IMR-90 (cell line): ENCODE data around the gene NPAS3. TPM values are rescaled to one million over a fixed set of nuclear protein-coding genes. Genes with fewer than 3 reads are reported as not detected.

Experiments used
- ATAC-seq: fragments of 200-7000 bp; cut with Tn5 transposase; 2 replicates; pipeline ENCODE4 v1.9.1; 2020; ENCODE audit warnings: low read depth, mild to moderate bottlenecking, moderate library complexity
- BruUV-seq: library from RNA; stranded (reverse); fragments of 400-500 nt; replicated peaks from 2 replicates; lab custom pipeline; 2021; lab: Mats Ljungman, UMichigan
- CTCF ChIA-PET: fragments of 300-600 bp; formaldehyde crosslinking; extraction: SDS; loops from one replicate; lab custom pipeline; 2021; ENCODE audit warnings: antibody characterized with exemption; lab: Yijun Ruan, JAX
- POLR2A ChIA-PET: fragments of 300-600 bp; sonication (Branson Sonifier 250); formaldehyde crosslinking; loops from one replicate; lab custom pipeline; 2022; ENCODE audit warnings: antibody characterized with exemption; ENCODE audit not compliant: unreplicated experiment; lab: Charles Lee
- DNase-seq: peaks from one replicate; pipeline ENCODE4 v3.0.0; 2013
- H2AFZ ChIP-seq: replicated peaks from 2 replicates; pipeline ENCODE3; 2013; ENCODE audit warnings: low read length, mild to moderate bottlenecking; ENCODE audit not compliant: poor library complexity
- H2AK5ac ChIP-seq: 2 replicates; pipeline ENCODE4 v1.6.1; 2013; ENCODE audit warnings: low read depth, low read length, inconsistent platforms
- H2AK9ac ChIP-seq: replicated peaks from 2 replicates; pipeline ENCODE3; 2013; ENCODE audit warnings: mild to moderate bottlenecking, low read depth, low read length, moderate library complexity; ENCODE audit not compliant: poor library complexity
- H2BK120ac ChIP-seq: 2 replicates; pipeline ENCODE4 v1.6.1; 2013; ENCODE audit warnings: low read depth, low read length, inconsistent platforms
- H2BK15ac ChIP-seq: 3 replicates; pipeline ENCODE4 v1.6.1; 2013; ENCODE audit warnings: low read depth, low read length, inconsistent platforms
- H2BK20ac ChIP-seq: 2 replicates; pipeline ENCODE4 v1.6.1; 2013; ENCODE audit warnings: low read depth, mild to moderate bottlenecking, inconsistent platforms, low read length, moderate library complexity
- H2BK5ac ChIP-seq: 2 replicates; pipeline ENCODE4 v1.6.1; 2013; ENCODE audit warnings: mild to moderate bottlenecking, low read depth, low read length, inconsistent platforms; ENCODE audit not compliant: poor library complexity, severe bottlenecking
- H3K14ac ChIP-seq: replicated peaks from 2 replicates; pipeline ENCODE4 v1.6.1; 2013; ENCODE audit warnings: low read depth, low read length, inconsistent platforms
- H3K18ac ChIP-seq: 2 replicates; pipeline ENCODE4 v1.6.1; 2013; ENCODE audit warnings: low read depth, low read length, control low read depth
- H3K23ac ChIP-seq: 2 replicates; pipeline ENCODE4 v1.6.1; 2013; ENCODE audit warnings: low read depth, low read length, inconsistent platforms
- H3K27ac ChIP-seq: 2 replicates; pipeline ENCODE4 v1.5.1; 2013; ENCODE audit warnings: mild to moderate bottlenecking, control low read depth, low read length; ENCODE audit not compliant: insufficient read depth
- H3K27me3 ChIP-seq: 2 replicates; pipeline ENCODE4 v1.6.1; 2013; ENCODE audit warnings: low read length; ENCODE audit not compliant: control insufficient read depth, insufficient read depth
- H3K36me3 ChIP-seq: 2 replicates; pipeline ENCODE4 v1.6.1; 2013; ENCODE audit warnings: low read length, mixed read lengths; ENCODE audit not compliant: control insufficient read depth, insufficient read depth
- H3K4ac ChIP-seq: 2 replicates; pipeline ENCODE4 v1.6.1; 2013; ENCODE audit warnings: low read depth, low read length, inconsistent platforms
- H3K4me1 ChIP-seq: 2 replicates; pipeline ENCODE4 v1.6.1; 2013; ENCODE audit warnings: low read length, mixed read lengths; ENCODE audit not compliant: control insufficient read depth, insufficient read depth
- H3K4me2 ChIP-seq: 2 replicates; pipeline ENCODE4 v1.6.1; 2013; ENCODE audit warnings: low read depth, mild to moderate bottlenecking, control low read depth, low read length, moderate library complexity
- H3K4me3 ChIP-seq: 2 replicates; pipeline ENCODE4 v1.5.1; 2013; ENCODE audit warnings: low read depth, mild to moderate bottlenecking, control low read depth, low read length, moderate library complexity; ENCODE audit not compliant: insufficient read depth
- H3K56ac ChIP-seq: 2 replicates; pipeline ENCODE4 v1.6.1; 2013; ENCODE audit warnings: low read length, inconsistent platforms; ENCODE audit not compliant: insufficient read depth; ENCODE audit errors: extremely low read depth
- H3K79me1 ChIP-seq, 2 experiments: 2 replicates each; pipeline ENCODE4 v1.6.1; 2013; ENCODE audit warnings: low read length in 2 of 2, inconsistent platforms in 1 of 2, low read depth in 1 of 2
- H3K9ac ChIP-seq: 2 replicates; pipeline ENCODE4 v1.6.1; 2013; ENCODE audit warnings: low read depth, low read length, control low read depth
- H3K9me1 ChIP-seq: 2 replicates; pipeline ENCODE4 v1.6.1; 2013; ENCODE audit warnings: low read length, inconsistent platforms; ENCODE audit not compliant: insufficient read depth
- H3K9me3 ChIP-seq: 2 replicates; pipeline ENCODE4 v1.6.1; 2013; ENCODE audit warnings: low read length; ENCODE audit not compliant: control insufficient read depth, insufficient read depth
- H4K20me1 ChIP-seq: 2 replicates; pipeline ENCODE4 v1.6.1; 2013; ENCODE audit warnings: low read length, inconsistent platforms; ENCODE audit not compliant: insufficient read depth
- H4K5ac ChIP-seq: 2 replicates; pipeline ENCODE4 v1.6.1; 2013; ENCODE audit warnings: mild to moderate bottlenecking, low read depth, low read length, control low read depth
- H4K8ac ChIP-seq, 2 experiments: 2 replicates each; pipeline ENCODE4 v1.6.1; 2013; ENCODE audit warnings: low read depth in 2 of 2, low read length in 2 of 2, control low read depth in 1 of 2, inconsistent platforms in 1 of 2
- H4K91ac ChIP-seq: 2 replicates; pipeline ENCODE4 v1.6.1; 2013; ENCODE audit warnings: low read depth, low read length, inconsistent platforms; ENCODE audit not compliant: insufficient read depth
- BHLHE40 ChIP-seq: fragments of 150-350 bp; IDR thresholded peaks from 2 replicates; pipeline ENCODE4 v1.6.1; 2016; ENCODE audit warnings: mild to moderate bottlenecking, low read depth, low read length
- CEBPB ChIP-seq: IDR thresholded peaks from 2 replicates; pipeline ENCODE4 v1.6.1; 2012; ENCODE audit warnings: low read depth, low read length, improper control_type of control experiment
- CHD1 ChIP-seq: IDR thresholded peaks from 2 replicates; pipeline ENCODE4 v1.6.1; 2012; ENCODE audit warnings: low read depth, low read length, improper control_type of control experiment
- CTCF ChIP-seq: conservative IDR thresholded peaks from 2 replicates; pipeline ENCODE4 v1.5.1; 2012; ENCODE audit warnings: mild to moderate bottlenecking, low read depth, low read length, improper control_type of control experiment
- FOS ChIP-seq: fragments of 150-350 bp; IDR thresholded peaks from 2 replicates; pipeline ENCODE4 v1.6.1; 2016; ENCODE audit warnings: low read depth, low read length
- MAFK ChIP-seq: IDR thresholded peaks from 2 replicates; pipeline ENCODE4 v1.6.1; 2012; ENCODE audit warnings: low read depth, low read length, improper control_type of control experiment
- MAZ ChIP-seq: IDR thresholded peaks from 2 replicates; pipeline ENCODE4 v1.6.1; 2012; ENCODE audit warnings: low read depth, mild to moderate bottlenecking, low read length, improper control_type of control experiment, moderate library complexity, borderline replicate concordance
- POLR2A ChIP-seq: IDR thresholded peaks from 2 replicates; pipeline ENCODE4 v1.6.1; 2012; ENCODE audit warnings: mild to moderate bottlenecking, low read depth, low read length
- RAD21 ChIP-seq: IDR thresholded peaks from 2 replicates; pipeline ENCODE4 v1.6.1; 2012; ENCODE audit warnings: low read length, improper control_type of control experiment
- RCOR1 ChIP-seq: IDR thresholded peaks from 2 replicates; pipeline ENCODE4 v1.6.1; 2012; ENCODE audit warnings: mild to moderate bottlenecking, low read length, improper control_type of control experiment; ENCODE audit not compliant: insufficient replicate concordance
- RFX5 ChIP-seq: IDR thresholded peaks from 2 replicates; pipeline ENCODE4 v1.8.0; 2012; ENCODE audit warnings: low read depth, mild to moderate bottlenecking, low read length, moderate library complexity
- SMC3 ChIP-seq: fragments of 150-350 bp; IDR thresholded peaks from 2 replicates; pipeline ENCODE4 v1.6.1; 2016; ENCODE audit warnings: low read depth, mild to moderate bottlenecking, antibody characterized with exemption, low read length, moderate library complexity
- USF2 ChIP-seq: fragments of 150-350 bp; IDR thresholded peaks from 2 replicates; pipeline ENCODE4 v1.6.1; 2017; ENCODE audit warnings: mild to moderate bottlenecking, antibody characterized with exemption, low read length, low read depth
- WGBS, 2 experiments: methylation state at CpG; one replicate each; pipeline versions ENCODE4 v1.1.5 to v1.1.7; 2013; ENCODE audit warnings: missing lambda C conversion rate in 2 of 2; ENCODE audit not compliant: insufficient read length in 1 of 2; ENCODE audit errors: extremely low coverage in 2 of 2; 5-methylcytosine and 5-hydroxymethylcytosine counted together
- dilution Hi-C: fragments of 300-500 bp; cut with HindIII; formaldehyde crosslinking; loops from one replicate; pipeline ENCODE4 v1.14.3; 2018; ENCODE audit warnings: low sequenced_read_pairs; ENCODE audit not compliant: unreplicated experiment
- in situ Hi-C: fragments of 300-500 bp; cut with MboI; formaldehyde crosslinking; loops from 3 replicates; pipeline ENCODE4 v1.14.3; 2019; ENCODE audit warnings: low sequenced_read_pairs, inconsistent platforms, mixed read lengths
- intact Hi-C: fragments of 100-400 bp; cut with micrococcal nuclease; formaldehyde crosslinking; loops from 2 replicates; pipeline ENCODE4 v1.10.0; 2022
- polyA plus RNA-seq, 3 experiments: library from polyadenylated mRNA; depleted of rRNA; stranded (reverse); fragments of >200 nt; gene quantifications; 2 replicates each; pipeline ENCODE4 v1.2.3, GENCODE V29; 2012; ENCODE audit warnings: low replicate concordance in 1 of 3
- total RNA-seq: library from RNA; depleted of rRNA; stranded (reverse); fragments of >200 nt; gene quantifications from 2 replicates; pipeline ENCODE4 v1.2.3, GENCODE V29; 2012

The NPAS3 gene
- total and polyA plus RNA-seq, 2 of the 4 experiments (the other 2 are of a cell fraction): not detected

GRCh38 chr14:33347796-33348195 is 409.1 kb downstream of the NPAS3 start:
- TF ChIP-seq CEBPB: no peak
- TF ChIP-seq RCOR1: no peak
- TF ChIP-seq RAD21: no peak
- TF ChIP-seq MAFK: no peak
- no peak for TF ChIP-seq USF2
- TF ChIP-seq SMC3: no peak
- no peak for TF ChIP-seq CHD1
- no peak for TF ChIP-seq POLR2A
- no peak for TF ChIP-seq FOS
- no peak for TF ChIP-seq RFX5
- no peak for TF ChIP-seq MAZ
- no peak for TF ChIP-seq BHLHE40
- no peak for TF ChIP-seq CTCF
- H2AFZ ChIP-seq: no peak overlapping the region
- H3K27me3 ChIP-seq: no peaks in the 10 kb centered on the region
- H2BK20ac ChIP-seq: no peak overlapping the region
- ChIA-PET CTCF (no interaction called here), POLR2A (no interaction called here)
- no peaks in the 10 kb centered on the region for H4K20me1 ChIP-seq
- no peaks in the 10 kb centered on the region for H3K9me3 ChIP-seq
- H3K4me3 ChIP-seq: no peak overlapping the region
- H3K4me1 ChIP-seq: no peaks in the 10 kb centered on the region
- no peak overlapping the region for H2BK15ac ChIP-seq
- no peak overlapping the region for H4K8ac ChIP-seq
- BruUV-seq: no TSS peak
- no peak overlapping the region for H2BK120ac ChIP-seq
- no peak overlapping the region for H3K18ac ChIP-seq
- H3K9ac ChIP-seq: no peak overlapping the region
- H3K14ac ChIP-seq: no peak overlapping the region
- no peaks in the 10 kb centered on the region for H3K9me1 ChIP-seq
- no peak overlapping the region for H2BK5ac ChIP-seq
- no peak overlapping the region for H4K91ac ChIP-seq
- H2AK9ac ChIP-seq: no peak overlapping the region
- intact Hi-C loops (no loop called here), in situ Hi-C loops (no loop called here), dilution Hi-C loops (no loop called here)
- no peaks in the 10 kb centered on the region for H3K36me3 ChIP-seq
- no peak for ATAC-seq
- no peaks in the 10 kb centered on the region for H3K79me1 ChIP-seq
- H3K4me2 ChIP-seq: no peak overlapping the region
- no peak overlapping the region for H3K4ac ChIP-seq
- H4K5ac ChIP-seq: no peak overlapping the region
- no peak overlapping the region for H3K27ac ChIP-seq
- no peak for DNase-seq
- no peak overlapping the region for H2AK5ac ChIP-seq
- WGBS, 2 experiments: no CpG with 5 or more reads among the region's 1 CpG
- no peak overlapping the region for H3K23ac ChIP-seq
- no peak overlapping the region for H3K56ac ChIP-seq
